ENCODE data around the gene FAM219B. TPM values are rescaled to one million over a fixed set of nuclear protein-coding genes. Genes with fewer than 3 reads are reported as not detected.

FAM219B gene
- total RNA-seq, 2 experiments from 2014 or later: 61.3 to 72.5 TPM

Other genes with a start within 250 kb of the FAM219B start
- 10 to 100 TPM; 40.4 to 41.6 TPM for gene EDC3, start 210.8 kb downstream of the FAM219B start, total RNA-seq
- gene CYP1A1, start 181.3 kb downstream of the FAM219B start, total RNA-seq: 1 to 10 TPM; 4.7 to 4.8 TPM
- not detected for gene CYP1A2, start 158.0 kb downstream of the FAM219B start, total RNA-seq
- gene CSK, start 124.8 kb downstream of the FAM219B start, total RNA-seq: 100 to 1,000 TPM; 314 to 330 TPM
- 1 to 10 TPM in 1 of 2 experiments, under 1 TPM in 1; 0.47 to 1.0 TPM for gene LMAN1L, start 94.0 kb downstream of the FAM219B start, total RNA-seq
- gene CPLX3, start 80.2 kb downstream of the FAM219B start, total RNA-seq: not detected
- gene ULK3, start 63.7 kb downstream of the FAM219B start, total RNA-seq: 10 to 100 TPM; 56.9 to 58.0 TPM
- gene SCAMP2, start 33.5 kb downstream of the FAM219B start, total RNA-seq: 100 to 1,000 TPM in 1 of 2 experiments, 10 to 100 TPM in 1; 96.9 to 105 TPM
- gene MPI, start 16.8 kb downstream of the FAM219B start, total RNA-seq: 10 to 100 TPM; 55.7 to 56.7 TPM
- gene COX5A, start 31.2 kb upstream of the FAM219B start, total RNA-seq: 100 to 1,000 TPM; 305 to 313 TPM
- 1 to 10 TPM; 6.5 to 7.2 TPM for gene RPP25, start 49.9 kb upstream of the FAM219B start, total RNA-seq
- 1 to 10 TPM; 1.1 TPM for gene SCAMP5, start 88.7 kb upstream of the FAM219B start, total RNA-seq
- gene PPCDC, start 116.7 kb upstream of the FAM219B start, total RNA-seq: 10 to 100 TPM; 27.3 to 29.1 TPM

Data from activated CD8-positive, alpha-beta T cell treated with anti-CD3 and anti-CD28 coated beads, Interleukin-2, amount 10 ng/mL, durations not matched to agents 7 days and 5 days (primary cell).